Endodermal cell (in vitro differentiated cells): Measurements from ENCODE around the gene AASDHPPT. TPM values are rescaled to one million over a fixed set of nuclear protein-coding genes. Genes with fewer than 3 reads are reported as not detected.

Source experiments
- DNase-seq: peaks from one replicate; pipeline ENCODE4 v3.0.0-alpha.2; 2017
- H3K27ac ChIP-seq: 2 replicates; pipeline ENCODE4 v1.5.1; 2013; ENCODE audit warnings: mild to moderate bottlenecking, low read depth, low read length, moderate library complexity
- H3K27me3 ChIP-seq: 2 replicates; pipeline ENCODE4 v1.6.1; 2013; ENCODE audit warnings: mild to moderate bottlenecking, low read length, moderate library complexity; ENCODE audit not compliant: insufficient read depth, control insufficient read depth, poor library complexity, severe bottlenecking
- H3K36me3 ChIP-seq: 2 replicates; pipeline ENCODE4 v1.7.0; 2013; ENCODE audit warnings: mild to moderate bottlenecking, low read length, moderate library complexity; ENCODE audit not compliant: control insufficient read depth, insufficient read depth
- H3K4me1 ChIP-seq: one replicate; pipeline ENCODE4 v1.7.0; 2013; ENCODE audit warnings: low read length; ENCODE audit not compliant: control insufficient read depth, insufficient read depth
- H3K4me3 ChIP-seq: 2 replicates; pipeline ENCODE4 v1.5.1; 2013; ENCODE audit warnings: mild to moderate bottlenecking, low read length, moderate library complexity
- H3K9ac ChIP-seq: 2 replicates; pipeline ENCODE4 v1.6.1; 2013; ENCODE audit warnings: mild to moderate bottlenecking, low read length, moderate library complexity; ENCODE audit not compliant: poor library complexity, severe bottlenecking; ENCODE audit errors: extremely low read depth
- H3K9me3 ChIP-seq: 2 replicates; pipeline ENCODE4 v1.6.1; 2013; ENCODE audit warnings: mild to moderate bottlenecking, low read length, moderate library complexity; ENCODE audit not compliant: control insufficient read depth
- H3K27ac Mint-ChIP-seq: 2 replicates; pipeline ENCODE4 v1.8.0; 2020; ENCODE audit warnings: mixed read lengths
- H3K27me3 Mint-ChIP-seq: 2 replicates; pipeline ENCODE4 v1.8.0; 2021; ENCODE audit warnings: mild to moderate bottlenecking, mixed read lengths; ENCODE audit not compliant: insufficient read depth
- H3K36me3 Mint-ChIP-seq: 2 replicates; pipeline ENCODE4 v1.8.0; 2020; ENCODE audit warnings: low read depth, mixed read lengths
- H3K4me1 Mint-ChIP-seq: 2 replicates; pipeline ENCODE4 v1.8.0; 2020; ENCODE audit warnings: mixed read lengths
- H3K4me3 Mint-ChIP-seq: 2 replicates; pipeline ENCODE4 v1.8.0; 2020; ENCODE audit warnings: mild to moderate bottlenecking, moderate library complexity, mixed read lengths
- H3K9me3 Mint-ChIP-seq: 2 replicates; pipeline ENCODE4 v1.8.0; 2020; ENCODE audit warnings: mild to moderate bottlenecking, mixed read lengths
- CTCF ChIP-seq: fragments of 200-600 bp; sonication (generic); conservative IDR thresholded peaks from 2 replicates; pipeline ENCODE4 v1.5.0; 2021; ENCODE audit warnings: antibody characterized with exemption, mild to moderate bottlenecking
- WGBS, 2 experiments: methylation state at CpG; one replicate each; pipeline versions ENCODE4 v1.1.5 to v1.1.7; 2013; ENCODE audit warnings: missing lambda C conversion rate in 2 of 2, mixed read lengths in 1 of 2; ENCODE audit not compliant: insufficient coverage in 1 of 2, insufficient read length in 1 of 2; 5-methylcytosine and 5-hydroxymethylcytosine counted together
- total RNA-seq, 2 donors: library from RNA; stranded (reverse); fragmentation: NEBNext Ultra II Directional in 1 of 2; extraction: Animal tissue kit (Norgen Biotek cat#: 25700) in 1 of 2; gene quantifications; 2 replicates in 1 of 2; 3 replicates in 1 of 2; pipeline ENCODE4 v1.2.1, GENCODE V29; 2021

Gene AASDHPPT
- total RNA-seq, 2 donors from 2014 or later, result 44.8 to 52.3 TPM

GRCh38 chr11:106063009-106063408 is 14.5 kb upstream of the AASDHPPT start:
- Histone ChIP-seq H3K27ac (no peak overlapping the region), H3K36me3 (no peaks in the 10 kb centered on the region), H3K9me3 (no peaks in the 10 kb centered on the region), H3K9ac (no peak overlapping the region), H3K27me3 (no peaks in the 10 kb centered on the region), H3K4me1 (no peaks in the 10 kb centered on the region), H3K4me3 (no peak overlapping the region)
- H3K27ac Mint-ChIP-seq, result no peak overlapping the region
- DNase-seq, result no peak
- no peaks in the 10 kb centered on the region for H3K27me3 Mint-ChIP-seq
- H3K36me3 Mint-ChIP-seq, result peaks cover 4% of the 10 kb centered on the region
- no peaks in the 10 kb centered on the region for H3K4me1 Mint-ChIP-seq
- no peak for TF ChIP-seq CTCF
- no peaks in the 10 kb centered on the region for H3K9me3 Mint-ChIP-seq
- no peak overlapping the region for H3K4me3 Mint-ChIP-seq

- no peak overlapping the region for H3K27ac ChIP-seq
- Mint-ChIP-seq H3K4me3 (no peak overlapping the region), H3K36me3 (no peaks in the 10 kb centered on the region), H3K27me3 (no peaks in the 10 kb centered on the region), H3K27ac (no peak overlapping the region), H3K4me1 (peaks cover 2% of the 10 kb centered on the region), H3K9me3 (no peaks in the 10 kb centered on the region)
- no peaks in the 10 kb centered on the region for H3K9me3 ChIP-seq
- no peak for TF ChIP-seq CTCF
- H3K4me1 ChIP-seq, result no peaks in the 10 kb centered on the region
- no peaks in the 10 kb centered on the region for H3K27me3 ChIP-seq
- no peaks in the 10 kb centered on the region for H3K36me3 ChIP-seq
- no peak for DNase-seq
- no peak overlapping the region for H3K9ac ChIP-seq
- no peak overlapping the region for H3K4me3 ChIP-seq
- WGBS, 2 experiments, result 100% methylated on average over 2 of the region's 3 CpGs; no CpG with 5 or more reads in 1 of the 2 experiments
These were observed 6.9 kb upstream of the AASDHPPT start for GRCh38 chr11:106070606-106071005.

- no peak for DNase-seq
- no peaks in the 10 kb centered on the region for H3K9me3 Mint-ChIP-seq
- H3K4me3 Mint-ChIP-seq, result no peak overlapping the region
- peaks cover 10% of the 10 kb centered on the region for H3K4me1 Mint-ChIP-seq
- Histone ChIP-seq H3K36me3 (no peaks in the 10 kb centered on the region), H3K9ac (no peak overlapping the region), H3K4me3 (no peak overlapping the region), H3K27ac (no peak overlapping the region), H3K27me3 (no peaks in the 10 kb centered on the region), H3K9me3 (no peaks in the 10 kb centered on the region), H3K4me1 (no peaks in the 10 kb centered on the region)
- no peaks in the 10 kb centered on the region for H3K27me3 Mint-ChIP-seq
- WGBS, 2 experiments, result 100% methylated on average over 1 of the region's 1 CpG; no CpG with 5 or more reads in 1 of the 2 experiments
- H3K36me3 Mint-ChIP-seq, result no peaks in the 10 kb centered on the region
- no peak for TF ChIP-seq CTCF
- no peak overlapping the region for H3K27ac Mint-ChIP-seq
These were observed 4.7 kb upstream of the AASDHPPT start for GRCh38 chr11:106072804-106073203.
